K562 (cell line): ENCODE data around the gene SLC7A5. TPM values are rescaled to one million over a fixed set of nuclear protein-coding genes. Genes with fewer than 3 reads are reported as not detected.

Experiments
- ATAC-seq: fragments of 200-7000 bp; cut with Tn5 transposase; 3 replicates; pipeline ENCODE4 v1.9.1; 2020; ENCODE audit warnings: moderate library complexity
- BruUV-seq: library from RNA; stranded (reverse); fragments of 400-500 nt; replicated peaks from 2 replicates; lab custom pipeline; 2021; lab: Mats Ljungman, UMichigan
- CTCF ChIA-PET: fragments of 300-600 bp; formaldehyde crosslinking; extraction: SDS; loops from one replicate; lab custom pipeline; 2021; ENCODE audit warnings: low intra/inter-chr PET ratio; lab: Yijun Ruan, JAX
- POLR2A ChIA-PET: fragments of 300-600, 350-650 bp; sonication (Branson Sonifier 250); formaldehyde crosslinking; extraction: SDS; loops from one replicate; lab custom pipeline; 2021; ENCODE audit warnings: antibody characterized with exemption, inconsistent platforms; lab: Yijun Ruan, JAX
- DNase-seq, 4 experiments: peaks; one replicate each; pipeline versions ENCODE4 v3.0.0 to v3.0.0-alpha.2; 2011 to 2018; ENCODE audit warnings: low spot score in 3 of 4, mixed read lengths in 3 of 4; ENCODE audit errors: extremely low read depth in 1 of 4
- FAIRE-seq: peaks from 2 replicates; lab custom pipeline; 2011; peaks lifted over from hg19 to GRCh38; lab: Jason Lieb, UNC
- H2AFZ ChIP-seq: 2 replicates; pipeline ENCODE4 v1.6.0; 2011; ENCODE audit warnings: low read depth, low read length, control low read depth, inconsistent platforms
- H3K27ac ChIP-seq: fragments of 200-600 bp; 3 replicates; pipeline ENCODE4 v1.8.0; 2011; ENCODE audit warnings: low read depth, mild to moderate bottlenecking, control low read depth, inconsistent platforms, low read length, moderate library complexity, mixed read lengths; ENCODE audit errors: extremely low read depth
- H3K27me3 ChIP-seq, 2 experiments: fragments of 300-600 bp in 1 of 2; 2 replicates in 1 of 2; 3 replicates in 1 of 2; pipeline versions ENCODE4 v1.6.0 to v1.8.0; 2011; ENCODE audit warnings: inconsistent platforms in 2 of 2, low read length in 2 of 2, mild to moderate bottlenecking in 1 of 2, mixed read lengths in 1 of 2, moderate library complexity in 1 of 2; ENCODE audit not compliant: control insufficient read depth in 2 of 2, insufficient read depth in 2 of 2
- H3K36me3 ChIP-seq: fragments of 300-600 bp; 3 replicates; pipeline ENCODE4 v1.8.0; 2011; ENCODE audit warnings: mild to moderate bottlenecking, low read length, inconsistent platforms; ENCODE audit not compliant: control insufficient read depth, insufficient read depth
- H3K4me1 ChIP-seq, 2 experiments: fragments of 200-600 bp in 1 of 2; replicated peaks in 1 of 2; 2 replicates in 1 of 2; 3 replicates in 1 of 2; pipeline versions ENCODE4 v1.5.1 to v1.8.0; 2011; ENCODE audit warnings: inconsistent platforms in 2 of 2, low read length in 2 of 2, mild to moderate bottlenecking in 1 of 2, mixed read lengths in 1 of 2, moderate library complexity in 1 of 2; ENCODE audit not compliant: control insufficient read depth in 2 of 2, insufficient read depth in 2 of 2
- H3K4me2 ChIP-seq: 2 replicates; pipeline ENCODE4 v1.6.1; 2011; ENCODE audit warnings: low read length, control low read depth, inconsistent platforms, mixed read lengths; ENCODE audit not compliant: insufficient read depth
- H3K4me3 ChIP-seq: fragments of 200-600 bp; sonication (generic), shearing (Covaris generic); 2 replicates; pipeline ENCODE4 v1.5.1; 2016; ENCODE audit warnings: control low read depth, inconsistent platforms
- H3K79me2 ChIP-seq: fragments of 200-600 bp; 3 replicates; pipeline ENCODE4 v1.8.0; 2011; ENCODE audit warnings: low read length, inconsistent platforms; ENCODE audit not compliant: control insufficient read depth, insufficient read depth
- H3K9ac ChIP-seq, 2 experiments: 2 replicates each; pipeline versions ENCODE4 v1.6.0 to v1.6.1; 2011; ENCODE audit warnings: low read depth in 2 of 2, low read length in 2 of 2, control low read depth in 1 of 2, inconsistent platforms in 1 of 2, mild to moderate bottlenecking in 1 of 2, mixed read lengths in 1 of 2; ENCODE audit not compliant: insufficient read depth in 1 of 2
- H3K9me1 ChIP-seq: one replicate; pipeline ENCODE4 v1.6.0; 2011; ENCODE audit warnings: inconsistent platforms, mild to moderate bottlenecking, low read length, moderate library complexity; ENCODE audit not compliant: control insufficient read depth, insufficient read depth
- H3K9me3 ChIP-seq: replicated peaks from 2 replicates; pipeline ENCODE4 v1.5.1; 2011; ENCODE audit warnings: low read depth, low read length, inconsistent platforms; ENCODE audit not compliant: control insufficient read depth, insufficient read depth
- H4K20me1 ChIP-seq: replicated peaks from 2 replicates; pipeline ENCODE4 v1.6.1; 2011; ENCODE audit warnings: low read length, inconsistent platforms, mixed read lengths; ENCODE audit not compliant: control insufficient read depth, insufficient read depth
- ID3 ChIP-seq, 2 experiments: fragments of 250-450 bp in 1 of 2; fragments of 450-650 bp in 1 of 2; sonication (Bioruptor Pico) in 1 of 2; IDR thresholded peaks; 2 replicates each; pipeline versions ENCODE4 v1.6.1 to v1.8.0; 2016 to 2021; ENCODE audit warnings: mild to moderate bottlenecking in 2 of 2, moderate library complexity in 2 of 2, missing compliant biosample characterization in 1 of 2, missing genetic modification characterization in 1 of 2
- POLR2AphosphoS2 ChIP-seq: IDR thresholded peaks from 2 replicates; pipeline ENCODE4 v1.6.1; 2012; ENCODE audit warnings: low read length, improper control_type of control experiment
- POLR2B ChIP-seq: fragments of 450-650 bp; IDR thresholded peaks from 2 replicates; pipeline ENCODE4 v1.6.1; 2018; ENCODE audit warnings: low read depth; ENCODE audit not compliant: partially characterized antibody
- POLR2G ChIP-seq: fragments of 200-400 bp; formaldehyde crosslinking; IDR thresholded peaks from 2 replicates; pipeline ENCODE4 v1.6.1; 2017; ENCODE audit warnings: low read depth, mild to moderate bottlenecking, antibody characterized with exemption, low read length, moderate library complexity
- PPARD ChIP-seq: fragments of 250-450 bp; sonication (Bioruptor Pico); IDR thresholded peaks from 2 replicates; pipeline ENCODE4 v1.8.0; 2022; ENCODE audit warnings: inconsistent platforms, mild to moderate bottlenecking, moderate library complexity
- RBM22 ChIP-seq: fragments of 200-400 bp; formaldehyde crosslinking; IDR thresholded peaks from 2 replicates; pipeline ENCODE4 v1.6.1; 2018; ENCODE audit warnings: low read length, low read depth; ENCODE audit not compliant: poor library complexity, severe bottlenecking
- SUPT5H ChIP-seq: fragments of 450-650 bp; IDR thresholded peaks from 2 replicates; pipeline ENCODE4 v1.6.1; 2016
- ZBTB33 ChIP-seq: sonication (generic); formaldehyde crosslinking; IDR thresholded peaks from 2 replicates; pipeline ENCODE4 v1.8.1; 2023; ENCODE audit warnings: mild to moderate bottlenecking, missing genetic modification reagents
- ZNF24 ChIP-seq: fragments of 450-650 bp; IDR thresholded peaks from 2 replicates; pipeline ENCODE4 v1.6.1; 2016
- ZNF282 ChIP-seq: sonication (generic); formaldehyde crosslinking; IDR thresholded peaks from 2 replicates; pipeline ENCODE4 v1.8.1; 2023; ENCODE audit warnings: missing genetic modification reagents
- WGBS: fragments of 100-300 bp; shearing (Covaris generic); methylation state at CpG from one replicate; pipeline ENCODE4 v1.1.6; 2016; ENCODE audit warnings: low coverage, mixed read lengths; ENCODE audit not compliant: insufficient coverage; ENCODE audit errors: missing lambda C conversion rate; 5-methylcytosine and 5-hydroxymethylcytosine counted together
- in situ Hi-C: fragments of 300-500 bp; cut with MboI; formaldehyde crosslinking; loops from 4 replicates; pipeline ENCODE4 v1.15.0; 2018; ENCODE audit warnings: inconsistent platforms, mixed read lengths
- intact Hi-C: fragments of 100-400 bp; cut with micrococcal nuclease; formaldehyde crosslinking; loops from 2 replicates; pipeline ENCODE4 v1.14.2; 2022
- polyA plus RNA-seq, 8 experiments: library from polyadenylated mRNA; depleted of rRNA in 4 of 8; stranded (reverse) in 5 of 8; unstranded in 3 of 8; fragments of >200 nt; fragmentation: Nextera tagmentation in 2 of 8; fragmentation: Illumina TruSeq in 1 of 8; extraction: Ambion mirVana in 2 of 8; extraction: Trizol in 1 of 8; gene quantifications; 2 replicates each; pipeline versions ENCODE4 v1.2.1 to v1.2.3, GENCODE V29; 2011 to 2014; ENCODE audit warnings: inconsistent platforms in 1 of 8, missing spikeins in 1 of 8
- total RNA-seq, 7 experiments: library from RNA; depleted of rRNA in 6 of 7; stranded (reverse); fragments of >200 nt in 6 of 7; fragmentation: Illumina TruSeq in 2 of 7; extraction: Trizol in 2 of 7; gene quantifications; 2 replicates each; pipeline versions ENCODE4 v1.2.1 to v1.2.3, GENCODE V29; 2011 to 2021; ENCODE audit warnings: low replicate concordance in 1 of 7

The SLC7A5 gene
- total and polyA plus RNA-seq, 9 of the 15 experiments (the other 6 are each of a cell fraction or from before 2014, with no cell fraction given), result 1.9 to 220 (median 18.6) TPM

- H3K9me3 ChIP-seq, result no peaks in the 10 kb centered on the region
- DNase-seq (no peak), FAIRE-seq (no peak), ATAC-seq (no peak; the same call in 2 of the 3 replicates)
- H3K4me2 ChIP-seq, result no peak overlapping the region
- in situ Hi-C loops (no loop called here), intact Hi-C loops (no loop called here)
- no peak overlapping the region for H2AFZ ChIP-seq
- peaks cover 5 to 10% of the 10 kb centered on the region in 2 experiments; a peak in 3 of 5 replicates for H3K27me3 ChIP-seq
- 0 out of 4 replicates have a peak overlapping the region, but pooled peaks of 1 of the 2 experiments have one; percentile 23 for H3K9ac ChIP-seq
- H3K79me2 ChIP-seq, result no peaks in the 10 kb centered on the region
- 79% methylated on average over 5 of the region's 13 CpGs for WGBS
- POLR2A ChIA-PET, result interaction anchor here (0.6 to 3.8 kb wide), 8 partner anchors 8 to 514 kb away, joined by 3 to 28 read pairs (median 6); no protein-coding TSS in a partner anchor
- peaks cover 3% of the 10 kb centered on the region for H3K9me1 ChIP-seq
- H3K4me1 ChIP-seq, result peaks cover 0 to 52% of the 10 kb centered on the region in 2 experiments; a peak in 2 of 5 replicates
- TF ChIP-seq ZNF282, result no peak
- TF ChIP-seq POLR2G, result peak; percentile 74
- peak; percentile 37 for TF ChIP-seq POLR2B
- TF ChIP-seq PPARD (CRISPR knock-in tag), result no peak
- peak; percentile 79 for TF ChIP-seq ZNF24
- TF ChIP-seq POLR2AphosphoS2, result peak; percentile 14; the same call in 1 of the 2 replicates
- TF ChIP-seq RBM22, result peak; percentile 93
- no peak for TF ChIP-seq ID3 (CRISPR knock-in tag; IDR thresholded peaks at IDR 0.05)
- TF ChIP-seq ID3 (tag; IDR thresholded peaks at IDR 0.05), result no peak
- peak; percentile 30 for TF ChIP-seq SUPT5H
- peak; percentile 29; the same call in 1 of the 2 replicates for TF ChIP-seq ZBTB33 (CRISPR knock-in tag)
- TF ChIP-seq, all 486 proteins: peak for 7
- CTCF ChIA-PET, result interaction anchor here (0.6 kb wide), 1 partner anchor 101 kb away, joined by 6 read pairs; no protein-coding TSS in a partner anchor
- no peak overlapping the region for H3K4me3 ChIP-seq
- BruUV-seq, result no TSS peak
- H3K27ac ChIP-seq, result no peak overlapping the region
- H3K36me3 ChIP-seq, result peaks cover 48% of the 10 kb centered on the region; the same call in 2 of the 3 replicates
- peaks cover 20% of the 10 kb centered on the region for H4K20me1 ChIP-seq
These were observed 39.7 kb downstream of the SLC7A5 start for GRCh38 chr16:87829622-87829980.
